ENCODE measurements around the gene RNF212B. TPM values are rescaled to one million over a fixed set of nuclear protein-coding genes. Genes with fewer than 3 reads are reported as not detected.
A peak's percentile ranks its signal among the peaks of the same experiment; 100 is the strongest.

Gene RNF212B
- total and polyA plus RNA-seq, 2 of the 13 experiments (the other 11 are each of a cell fraction or from before 2014, with no cell fraction given), result 0.05 TPM; not detected in 1

DNA sequence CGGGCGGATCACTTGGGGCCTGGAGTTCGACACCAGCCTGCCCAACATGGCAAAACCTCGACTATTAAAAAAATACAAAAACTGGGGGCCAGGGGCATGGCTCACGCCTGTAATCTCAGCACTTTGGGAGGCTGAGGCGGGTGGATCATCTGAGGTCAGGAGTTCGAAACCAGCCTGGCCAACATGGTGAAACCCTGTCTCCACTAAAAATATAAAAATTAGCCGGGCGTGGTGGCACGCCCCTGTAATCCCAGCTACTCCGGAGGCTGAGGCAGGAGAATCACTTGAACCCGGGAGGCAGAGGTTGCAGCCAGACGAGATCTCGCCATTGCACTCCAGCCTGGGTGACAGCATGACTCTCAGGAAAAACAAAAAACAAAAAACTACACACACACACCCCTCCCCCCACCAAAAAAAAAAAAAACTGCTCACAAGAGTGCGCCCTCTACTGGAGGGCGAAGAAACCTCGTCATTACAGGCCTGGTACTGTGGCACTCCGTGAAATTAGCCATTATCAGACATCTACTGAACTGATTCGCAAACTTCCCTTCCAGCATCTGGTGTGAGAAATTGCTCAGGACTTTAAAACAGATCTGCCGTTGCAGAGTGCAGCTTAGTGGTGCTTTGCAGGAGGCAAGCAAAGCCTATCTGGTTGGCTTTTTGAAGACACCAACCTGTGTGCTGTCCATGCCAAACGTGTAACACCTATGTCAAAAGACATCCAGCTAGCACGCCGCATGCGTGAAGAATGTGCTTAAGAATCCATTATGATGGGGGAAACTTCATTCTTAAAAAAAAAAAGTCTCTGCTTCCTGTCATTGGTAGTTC lies 57.2 kb downstream of the RNF212B start (continued):
- peak; percentile 36; the same call in 1 of the 2 replicates for TF ChIP-seq AKNA (CRISPR knock-in tag; IDR thresholded peaks at IDR 0.05; ENCODE audit: borderline replicate concordance)
- TF ChIP-seq, protein P1, sequence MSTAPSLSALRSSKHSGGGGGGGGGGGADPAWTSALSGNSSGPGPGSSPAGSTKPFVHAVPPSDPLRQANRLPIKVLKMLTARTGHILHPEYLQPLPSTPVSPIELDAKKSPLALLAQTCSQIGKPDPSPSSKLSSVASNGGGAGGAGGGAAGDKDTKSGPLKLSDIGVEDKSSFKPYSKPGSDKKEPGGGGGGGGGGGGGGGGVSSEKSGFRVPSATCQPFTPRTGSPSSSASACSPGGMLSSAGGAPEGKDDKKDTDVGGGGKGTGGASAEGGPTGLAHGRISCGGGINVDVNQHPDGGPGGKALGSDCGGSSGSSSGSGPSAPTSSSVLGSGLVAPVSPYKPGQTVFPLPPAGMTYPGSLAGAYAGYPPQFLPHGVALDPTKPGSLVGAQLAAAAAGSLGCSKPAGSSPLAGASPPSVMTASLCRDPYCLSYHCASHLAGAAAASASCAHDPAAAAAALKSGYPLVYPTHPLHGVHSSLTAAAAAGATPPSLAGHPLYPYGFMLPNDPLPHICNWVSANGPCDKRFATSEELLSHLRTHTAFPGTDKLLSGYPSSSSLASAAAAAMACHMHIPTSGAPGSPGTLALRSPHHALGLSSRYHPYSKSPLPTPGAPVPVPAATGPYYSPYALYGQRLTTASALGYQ (CRISPR knock-in tag; IDR thresholded peaks at IDR 0.05), result peak; percentile 77; the same call in 1 of the 2 replicates
- peak; percentile 9; the same call in 1 of the 2 replicates for TF ChIP-seq SMAD3 (CRISPR knock-in tag; IDR thresholded peaks at IDR 0.05)
- 0 out of 2 replicates have a peak, but pooled peaks have one; percentile 55 for TF ChIP-seq ZNF784 (CRISPR knock-in tag; IDR thresholded peaks at IDR 0.05; ENCODE audit: borderline replicate concordance)
- TF ChIP-seq MEIS2 (CRISPR knock-in tag; IDR thresholded peaks at IDR 0.05), result peak; percentile 61; the same call in 1 of the 2 replicates
- TF ChIP-seq MXD4 (CRISPR knock-in tag; IDR thresholded peaks at IDR 0.05), result peak; percentile 19; the same call in 1 of the 2 replicates
- peak; percentile 8 for TF ChIP-seq TBL1XR1 (IDR thresholded peaks at IDR 0.05; ENCODE audit: borderline replicate concordance, low read length, partially characterized antibody)
- TF ChIP-seq, protein P2, sequence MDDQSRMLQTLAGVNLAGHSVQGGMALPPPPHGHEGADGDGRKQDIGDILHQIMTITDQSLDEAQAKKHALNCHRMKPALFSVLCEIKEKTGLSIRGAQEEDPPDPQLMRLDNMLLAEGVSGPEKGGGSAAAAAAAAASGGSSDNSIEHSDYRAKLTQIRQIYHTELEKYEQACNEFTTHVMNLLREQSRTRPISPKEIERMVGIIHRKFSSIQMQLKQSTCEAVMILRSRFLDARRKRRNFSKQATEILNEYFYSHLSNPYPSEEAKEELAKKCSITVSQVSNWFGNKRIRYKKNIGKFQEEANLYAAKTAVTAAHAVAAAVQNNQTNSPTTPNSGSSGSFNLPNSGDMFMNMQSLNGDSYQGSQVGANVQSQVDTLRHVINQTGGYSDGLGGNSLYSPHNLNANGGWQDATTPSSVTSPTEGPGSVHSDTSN (CRISPR knock-in tag; IDR thresholded peaks at IDR 0.05; ENCODE audit: borderline replicate concordance), result 0 out of 2 replicates have a peak, but pooled peaks have one; percentile 39
- TF ChIP-seq RARA (CRISPR knock-in tag; IDR thresholded peaks at IDR 0.05), result no peak
- peak; percentile 66; the same call in 1 of the 2 replicates for TF ChIP-seq ZNF598 (CRISPR knock-in tag; IDR thresholded peaks at IDR 0.05; ENCODE audit: borderline replicate concordance)
- TF ChIP-seq ATF7-NPFF (CRISPR knock-in tag; IDR thresholded peaks at IDR 0.05; ENCODE audit: low read depth), result 0 out of 2 replicates have a peak, but pooled peaks have one; percentile 28
- TF ChIP-seq GTF3A (CRISPR knock-in tag; conservative IDR thresholded peaks at IDR 0.05), result no peak
- TF ChIP-seq, protein P3, sequence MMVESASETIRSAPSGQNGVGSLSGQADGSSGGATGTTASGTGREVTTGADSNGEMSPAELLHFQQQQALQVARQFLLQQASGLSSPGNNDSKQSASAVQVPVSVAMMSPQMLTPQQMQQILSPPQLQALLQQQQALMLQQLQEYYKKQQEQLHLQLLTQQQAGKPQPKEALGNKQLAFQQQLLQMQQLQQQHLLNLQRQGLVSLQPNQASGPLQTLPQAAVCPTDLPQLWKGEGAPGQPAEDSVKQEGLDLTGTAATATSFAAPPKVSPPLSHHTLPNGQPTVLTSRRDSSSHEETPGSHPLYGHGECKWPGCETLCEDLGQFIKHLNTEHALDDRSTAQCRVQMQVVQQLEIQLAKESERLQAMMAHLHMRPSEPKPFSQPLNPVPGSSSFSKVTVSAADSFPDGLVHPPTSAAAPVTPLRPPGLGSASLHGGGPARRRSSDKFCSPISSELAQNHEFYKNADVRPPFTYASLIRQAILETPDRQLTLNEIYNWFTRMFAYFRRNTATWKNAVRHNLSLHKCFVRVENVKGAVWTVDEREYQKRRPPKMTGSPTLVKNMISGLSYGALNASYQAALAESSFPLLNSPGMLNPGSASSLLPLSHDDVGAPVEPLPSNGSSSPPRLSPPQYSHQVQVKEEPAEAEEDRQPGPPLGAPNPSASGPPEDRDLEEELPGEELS (CRISPR knock-in tag; IDR thresholded peaks at IDR 0.05), result peak; percentile 49; the same call in 1 of the 2 replicates
- peak; percentile 52; the same call in 1 of the 2 replicates for TF ChIP-seq ZNF331 (CRISPR knock-in tag; IDR thresholded peaks at IDR 0.05)
- TF ChIP-seq ZFAT (CRISPR knock-in tag; conservative IDR thresholded peaks at IDR 0.05), result 0 out of 2 replicates have a peak, but pooled peaks have one; percentile 80
- peak; percentile 58; the same call in 1 of the 2 replicates for TF ChIP-seq MEIS1 (CRISPR knock-in tag; IDR thresholded peaks at IDR 0.05; ENCODE audit: borderline replicate concordance)

Measured in HepG2 (cell line).